H1 (cell line): ENCODE data around the gene TBC1D19.

ENCODE experiments used
- BCL11A ChIP-seq, 2 experiments: IDR thresholded peaks; one replicate each; pipeline ENCODE4 v1.6.1; 2011; ENCODE audit warnings: low read depth in 2 of 2, low read length in 2 of 2, mild to moderate bottlenecking in 2 of 2
- CBX5 ChIP-seq: fragments of 300-800, 300-1000 bp; sonication (generic); IDR thresholded peaks from 2 replicates; pipeline ENCODE4 v1.7.1; 2016; ENCODE audit warnings: antibody characterized with exemption, low read length, low read depth
- CEBPB ChIP-seq: IDR thresholded peaks from 2 replicates; pipeline ENCODE4 v1.6.1; 2012; ENCODE audit warnings: low read depth, low read length
- CHD2 ChIP-seq: IDR thresholded peaks from 2 replicates; pipeline ENCODE4 v1.6.1; 2012; ENCODE audit warnings: low read length, improper control_type of control experiment
- CTCF ChIP-seq, 3 experiments: IDR thresholded peaks; 1 replicate in 2 of 3; 2 replicates in 1 of 3; pipeline versions ENCODE4 v1.5.1 to v1.6.1; 2011; ENCODE audit warnings: low read length in 3 of 3, mild to moderate bottlenecking in 3 of 3, inconsistent platforms in 2 of 3, low read depth in 1 of 3, moderate library complexity in 1 of 3; ENCODE audit not compliant: insufficient read depth in 1 of 3; ENCODE audit errors: control extremely low read depth in 1 of 3
- EZH2 ChIP-seq: fragments of 200-600 bp; sonication (generic); IDR thresholded peaks from 2 replicates; pipeline ENCODE4 v1.7.1; 2012; ENCODE audit warnings: low read depth, mild to moderate bottlenecking, moderate library complexity, low read length, inconsistent platforms; ENCODE audit not compliant: severe bottlenecking
- POLR2A ChIP-seq, 2 experiments: IDR thresholded peaks; 1 replicate in 1 of 2; 2 replicates in 1 of 2; pipeline ENCODE4 v1.6.1; 2011; ENCODE audit warnings: low read depth in 2 of 2, low read length in 2 of 2, mild to moderate bottlenecking in 2 of 2; ENCODE audit errors: control extremely low read depth in 1 of 2
- SIN3A ChIP-seq, 2 experiments: IDR thresholded peaks in 1 of 2; conservative IDR thresholded peaks in 1 of 2; 2 replicates each; pipeline ENCODE4 v1.6.1; 2011 to 2012; ENCODE audit warnings: low read length in 2 of 2, improper control_type of control experiment in 1 of 2, low read depth in 1 of 2, mild to moderate bottlenecking in 1 of 2

GRCh38 chr4:26568446-26568994, 15.4 kb upstream of the TBC1D19 start:
- no peak for TF ChIP-seq POLR2A (IDR thresholded peaks at IDR 0.05; ENCODE audit: control extremely low read depth in 1 of 2, low read depth in 2 of 2, low read length in 2 of 2)
- TF ChIP-seq CBX5: no peak
- no peak for TF ChIP-seq EZH2
- no peak for TF ChIP-seq CTCF (IDR thresholded peaks at IDR 0.05; ENCODE audit: control extremely low read depth in 1 of 3, insufficient read depth in 1 of 3, low read depth in 1 of 3, low read length in 3 of 3)
- no peak for TF ChIP-seq BCL11A (IDR thresholded peaks at IDR 0.05; ENCODE audit: low read depth in 2 of 2, low read length in 2 of 2)
- no peak for TF ChIP-seq CHD2
- TF ChIP-seq SIN3A (conservative IDR thresholded peaks at IDR 0.05 in 1 of 2, IDR thresholded peaks at IDR 0.05 in 1 of 2; ENCODE audit: low read depth in 1 of 2, low read length in 2 of 2): no peak
- TF ChIP-seq CEBPB: no peak
